SH-SY5Y (cell line): ENCODE measurements around the gene COLQ.

ENCODE experiments used
- GATA2 ChIP-seq: IDR thresholded peaks from 2 replicates; pipeline ENCODE4 v1.6.1; 2011; ENCODE audit warnings: mild to moderate bottlenecking, low read depth, low read length
- GATA3 ChIP-seq: IDR thresholded peaks from 2 replicates; pipeline ENCODE4 v1.6.1; 2011; ENCODE audit warnings: low read depth, mild to moderate bottlenecking, low read length, moderate library complexity

DNA sequence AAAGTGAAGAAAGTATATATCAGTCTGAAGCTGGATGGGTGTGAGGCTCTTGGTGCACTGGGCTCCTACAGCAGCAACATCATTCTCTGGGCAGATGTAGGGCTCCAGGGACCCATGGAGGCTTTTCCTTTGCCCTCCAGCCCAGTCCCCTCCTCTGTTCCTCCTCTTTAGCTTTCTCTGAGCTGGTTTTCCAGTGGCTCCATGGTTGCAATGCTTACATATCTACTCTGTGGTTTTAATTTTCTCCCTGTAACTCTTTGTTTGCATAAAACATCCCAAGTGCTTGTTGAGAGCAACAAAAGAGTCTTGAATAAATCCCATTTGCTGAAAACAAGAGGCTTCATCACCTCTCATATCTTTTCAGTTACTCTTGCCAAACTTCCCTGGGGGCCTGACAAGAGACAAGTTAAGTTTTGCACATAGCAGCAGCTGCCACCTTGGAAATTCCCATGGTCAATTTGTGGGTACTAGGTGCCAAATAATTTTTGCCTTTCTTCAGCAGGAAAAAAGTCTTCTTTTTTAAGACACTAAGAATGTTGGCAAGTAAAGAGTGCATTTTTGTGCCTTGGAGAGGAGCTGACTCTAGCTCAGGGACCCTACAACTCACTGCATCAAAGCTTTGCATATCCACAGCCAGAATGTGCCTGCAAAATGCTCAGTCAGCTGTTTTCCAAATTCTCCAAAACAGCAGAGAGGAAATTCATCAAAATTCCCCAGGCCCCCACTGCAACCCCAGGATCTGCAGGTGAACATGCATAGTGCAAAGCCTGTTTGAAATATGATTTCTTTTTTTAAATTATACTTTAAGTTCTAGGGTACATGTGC is 41.9 kb downstream of the COLQ start:
- no peak for TF ChIP-seq GATA2
- no peak for TF ChIP-seq GATA3
